ENCODE results near the gene CFHR4.

Gene CFHR4

DNA sequence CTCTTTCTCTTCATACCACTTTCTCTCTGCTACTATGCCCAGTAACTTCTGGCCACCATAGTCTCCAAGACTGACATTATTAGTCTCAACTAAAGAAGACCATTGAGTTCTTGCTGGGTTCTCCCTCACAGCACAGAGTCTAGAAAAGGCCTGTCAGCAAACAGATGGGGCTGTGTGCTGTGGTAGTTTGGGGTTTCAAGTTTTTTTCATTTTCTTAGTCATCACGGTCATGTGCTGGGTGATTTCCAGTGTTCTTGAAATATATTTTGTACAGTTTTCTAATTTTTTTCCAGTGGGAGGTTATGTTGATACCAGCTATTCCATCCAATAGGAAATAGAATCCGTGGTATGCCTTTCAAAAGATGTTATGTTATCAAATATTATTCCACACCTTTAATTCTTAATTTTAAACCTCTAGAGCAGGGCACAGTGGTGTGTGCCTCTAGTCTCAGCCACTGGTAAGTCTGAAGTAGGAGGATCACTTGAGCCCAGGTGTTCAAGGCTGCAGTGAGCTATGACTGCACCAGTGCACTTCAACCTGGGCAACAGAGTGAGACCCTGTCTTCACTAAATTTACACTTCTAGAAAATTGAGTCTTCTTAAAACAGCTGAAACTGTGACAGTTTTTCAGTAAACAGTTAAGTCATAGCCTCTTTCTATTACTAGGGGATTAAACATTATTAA lies 64.0 kb downstream of the CFHR4 start:
- TF ChIP-seq, protein P1, sequence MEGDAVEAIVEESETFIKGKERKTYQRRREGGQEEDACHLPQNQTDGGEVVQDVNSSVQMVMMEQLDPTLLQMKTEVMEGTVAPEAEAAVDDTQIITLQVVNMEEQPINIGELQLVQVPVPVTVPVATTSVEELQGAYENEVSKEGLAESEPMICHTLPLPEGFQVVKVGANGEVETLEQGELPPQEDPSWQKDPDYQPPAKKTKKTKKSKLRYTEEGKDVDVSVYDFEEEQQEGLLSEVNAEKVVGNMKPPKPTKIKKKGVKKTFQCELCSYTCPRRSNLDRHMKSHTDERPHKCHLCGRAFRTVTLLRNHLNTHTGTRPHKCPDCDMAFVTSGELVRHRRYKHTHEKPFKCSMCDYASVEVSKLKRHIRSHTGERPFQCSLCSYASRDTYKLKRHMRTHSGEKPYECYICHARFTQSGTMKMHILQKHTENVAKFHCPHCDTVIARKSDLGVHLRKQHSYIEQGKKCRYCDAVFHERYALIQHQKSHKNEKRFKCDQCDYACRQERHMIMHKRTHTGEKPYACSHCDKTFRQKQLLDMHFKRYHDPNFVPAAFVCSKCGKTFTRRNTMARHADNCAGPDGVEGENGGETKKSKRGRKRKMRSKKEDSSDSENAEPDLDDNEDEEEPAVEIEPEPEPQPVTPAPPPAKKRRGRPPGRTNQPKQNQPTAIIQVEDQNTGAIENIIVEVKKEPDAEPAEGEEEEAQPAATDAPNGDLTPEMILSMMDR (IDR thresholded peaks at IDR 0.05; ENCODE audit: borderline replicate concordance, insufficient read depth, low read depth, low read length), result no peak
- H3K4me3 ChIP-seq (ENCODE audit: low read depth, low read length), result no peak overlapping the region

- H3K4me3 ChIP-seq (ENCODE audit: low read depth, low read length), result no peak overlapping the region
- TF ChIP-seq, protein P1 (IDR thresholded peaks at IDR 0.05; ENCODE audit: borderline replicate concordance, insufficient read depth, low read depth, low read length), result no peak
Observed at GRCh38 chr1:196954778-196955177, 66.9 kb downstream of the CFHR4 start.

DNA sequence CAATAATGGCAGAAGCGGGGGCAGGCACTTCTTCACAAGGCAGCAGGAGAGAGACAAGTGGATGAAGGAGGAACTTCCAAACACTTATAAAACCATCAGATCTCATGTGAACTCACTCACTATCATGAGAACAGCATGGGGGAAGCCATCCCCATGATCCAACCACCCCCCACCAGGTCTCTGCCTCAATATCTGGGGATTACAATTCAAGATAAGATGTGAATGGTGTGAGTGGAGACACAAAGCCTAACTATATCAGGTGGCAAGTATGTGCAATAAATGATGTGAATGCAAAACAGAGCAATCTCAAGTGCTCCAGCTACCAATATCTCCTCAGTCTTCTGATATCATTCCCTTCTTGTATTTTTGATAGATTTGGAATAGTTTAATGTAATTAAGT lies 68.1 kb downstream of the CFHR4 start:
- H3K4me3 ChIP-seq (ENCODE audit: low read depth, low read length), result no peak overlapping the region
- TF ChIP-seq, protein P1 (IDR thresholded peaks at IDR 0.05; ENCODE audit: borderline replicate concordance, insufficient read depth, low read depth, low read length), result no peak

DNA sequence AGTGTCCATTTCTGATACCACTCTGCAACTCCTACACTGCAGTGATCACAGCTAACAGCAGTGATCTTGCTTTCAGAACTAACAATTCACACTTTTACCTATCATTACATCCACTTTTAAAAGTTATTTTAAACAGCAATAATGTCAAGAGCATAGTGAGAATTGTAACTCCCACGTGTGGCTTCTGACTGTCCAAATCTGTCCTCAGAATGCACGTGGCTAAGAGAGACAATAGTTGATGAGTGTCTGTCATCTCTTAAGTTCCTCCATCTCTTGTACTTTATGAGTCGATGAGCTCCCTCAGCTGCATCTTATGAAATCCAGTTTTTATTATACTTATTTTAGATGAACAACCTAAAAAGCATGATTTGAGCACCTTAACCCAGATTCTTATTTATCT lies 73.0 kb downstream of the CFHR4 start:
- no peak overlapping the region for H3K4me3 ChIP-seq (ENCODE audit: low read depth, low read length)
- TF ChIP-seq, protein P1 (IDR thresholded peaks at IDR 0.05; ENCODE audit: borderline replicate concordance, insufficient read depth, low read depth, low read length), result no peak
